ENCODE results near the gene TRIM39.

DNA sequence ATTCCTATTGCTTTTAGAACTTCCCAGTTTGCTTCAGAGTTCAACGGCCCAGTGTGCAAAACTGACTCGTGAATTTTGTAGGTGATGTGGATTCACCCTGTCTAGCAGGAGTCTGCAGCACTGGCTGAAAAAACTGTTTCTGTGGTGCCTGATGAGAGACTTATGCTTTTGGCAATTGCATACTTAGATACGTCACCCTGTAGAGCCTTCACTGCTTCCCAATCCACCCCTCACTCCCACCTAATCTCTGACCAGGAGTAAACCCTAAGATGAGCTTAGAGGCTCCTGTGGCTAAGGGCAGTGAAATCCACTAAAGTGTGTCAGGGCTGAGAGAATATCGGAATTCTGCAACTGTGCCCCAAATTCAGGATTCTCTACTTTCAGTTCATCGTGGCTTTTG, 32.5 kb downstream of the TRIM39 start:
- TF ChIP-seq, protein P1, sequence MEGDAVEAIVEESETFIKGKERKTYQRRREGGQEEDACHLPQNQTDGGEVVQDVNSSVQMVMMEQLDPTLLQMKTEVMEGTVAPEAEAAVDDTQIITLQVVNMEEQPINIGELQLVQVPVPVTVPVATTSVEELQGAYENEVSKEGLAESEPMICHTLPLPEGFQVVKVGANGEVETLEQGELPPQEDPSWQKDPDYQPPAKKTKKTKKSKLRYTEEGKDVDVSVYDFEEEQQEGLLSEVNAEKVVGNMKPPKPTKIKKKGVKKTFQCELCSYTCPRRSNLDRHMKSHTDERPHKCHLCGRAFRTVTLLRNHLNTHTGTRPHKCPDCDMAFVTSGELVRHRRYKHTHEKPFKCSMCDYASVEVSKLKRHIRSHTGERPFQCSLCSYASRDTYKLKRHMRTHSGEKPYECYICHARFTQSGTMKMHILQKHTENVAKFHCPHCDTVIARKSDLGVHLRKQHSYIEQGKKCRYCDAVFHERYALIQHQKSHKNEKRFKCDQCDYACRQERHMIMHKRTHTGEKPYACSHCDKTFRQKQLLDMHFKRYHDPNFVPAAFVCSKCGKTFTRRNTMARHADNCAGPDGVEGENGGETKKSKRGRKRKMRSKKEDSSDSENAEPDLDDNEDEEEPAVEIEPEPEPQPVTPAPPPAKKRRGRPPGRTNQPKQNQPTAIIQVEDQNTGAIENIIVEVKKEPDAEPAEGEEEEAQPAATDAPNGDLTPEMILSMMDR (conservative IDR thresholded peaks at IDR 0.05; ENCODE audit: low read depth, low read length), result no peak
- TF ChIP-seq CEBPB (IDR thresholded peaks at IDR 0.05; ENCODE audit: low read depth, low read length), result no peak
- TF ChIP-seq POLR2A (IDR thresholded peaks at IDR 0.05; ENCODE audit: low read depth, low read length), result no peak
- TF ChIP-seq RFX5 (IDR thresholded peaks at IDR 0.05; ENCODE audit: low read depth, low read length), result no peak

Data from IMR-90 (cell line).